ENCODE results near the gene FLII.

The FLII gene

GRCh38 chr17:18261659-18262058 lies 3.1 kb upstream of the FLII start:
- no peak for DNase-seq (ENCODE audit: low read depth)
- H3K4me3 ChIP-seq (ENCODE audit: low read depth, low read length) = peak overlapping the region; percentile 67
- TF ChIP-seq POLR2A (IDR thresholded peaks at IDR 0.05; ENCODE audit: extremely low read depth, insufficient read length) (no peak), CTCF (IDR thresholded peaks at IDR 0.05; ENCODE audit: low read depth, low read length) (no peak), MYC (IDR thresholded peaks at IDR 0.05; ENCODE audit: low read depth, low read length) (no peak)
- TF ChIP-seq, protein P1, sequence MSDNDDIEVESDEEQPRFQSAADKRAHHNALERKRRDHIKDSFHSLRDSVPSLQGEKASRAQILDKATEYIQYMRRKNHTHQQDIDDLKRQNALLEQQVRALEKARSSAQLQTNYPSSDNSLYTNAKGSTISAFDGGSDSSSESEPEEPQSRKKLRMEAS (IDR thresholded peaks at IDR 0.05; ENCODE audit: low read depth, low read length) = no peak

DNA sequence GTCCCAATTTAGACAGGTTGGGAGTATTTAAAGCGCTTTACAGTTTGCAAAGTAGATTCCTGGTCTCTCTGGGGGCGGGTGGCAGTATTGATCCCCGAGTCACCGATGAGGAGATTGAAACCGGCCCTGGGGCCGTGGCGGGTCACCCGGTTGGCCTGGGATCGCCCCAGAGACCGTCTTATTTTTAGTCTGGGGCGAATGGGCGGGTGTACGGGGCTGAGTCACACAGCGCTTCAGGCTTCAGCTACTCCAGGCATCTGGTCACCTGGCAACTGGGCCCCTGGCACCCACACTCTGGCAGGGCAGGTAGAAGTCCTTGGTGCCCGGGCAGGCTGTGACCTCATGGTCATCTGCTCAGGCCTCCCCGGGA lies 2.6 kb upstream of the FLII start:
- TF ChIP-seq POLR2A (IDR thresholded peaks at IDR 0.05; ENCODE audit: extremely low read depth, insufficient read length) (no peak), MYC (IDR thresholded peaks at IDR 0.05; ENCODE audit: low read depth, low read length) (no peak), CTCF (IDR thresholded peaks at IDR 0.05; ENCODE audit: low read depth, low read length) (no peak)
- TF ChIP-seq, protein P1 (IDR thresholded peaks at IDR 0.05; ENCODE audit: low read depth, low read length) = no peak
- peak; percentile 51 for DNase-seq (ENCODE audit: low read depth)
- peak overlapping the region; percentile 67 for H3K4me3 ChIP-seq (ENCODE audit: low read depth, low read length)

DNA sequence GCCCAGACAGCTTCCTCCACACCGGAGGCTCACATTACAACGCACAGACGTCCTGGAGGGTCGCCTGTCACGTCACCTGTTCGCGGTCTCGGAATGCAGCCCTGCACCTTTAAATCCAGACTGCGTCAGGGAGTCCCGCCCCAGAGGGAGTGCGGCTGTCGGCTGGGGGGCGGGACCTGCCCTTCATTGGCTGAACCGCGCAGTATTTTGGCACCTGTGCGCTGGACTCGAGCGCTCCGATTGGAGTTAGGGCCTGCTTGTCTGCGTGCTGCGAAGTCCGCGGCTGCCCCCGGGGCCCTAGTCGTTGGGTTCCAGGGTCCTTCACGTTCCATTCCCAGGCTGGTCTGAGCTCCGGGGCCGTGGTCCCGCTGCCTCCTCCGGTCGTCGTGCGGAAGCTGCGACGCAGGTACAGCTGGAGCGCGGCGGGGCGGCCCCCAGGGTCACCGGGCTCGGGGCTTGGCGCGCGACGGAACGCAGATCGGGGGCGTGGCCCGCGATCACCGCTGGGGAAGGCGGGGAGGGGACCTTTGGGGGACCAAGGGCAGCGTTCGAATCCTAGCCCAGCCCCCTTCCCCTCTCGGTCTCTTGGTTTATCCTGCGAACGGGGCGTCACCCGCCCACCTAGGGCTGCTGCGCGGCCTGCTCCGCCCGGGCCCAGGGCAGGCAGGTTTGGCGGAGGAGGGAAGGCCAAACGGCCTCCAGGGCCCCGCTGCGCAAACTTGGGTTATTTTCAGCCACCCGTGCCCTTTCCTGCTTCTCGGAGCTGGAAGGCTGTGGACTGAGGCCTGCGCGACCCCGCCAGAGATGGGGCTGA lies 2.0 kb upstream of the FLII start, which contains the start of gene MIEF2:
MIEF2 (plus strand) TSS at position 331 of the 814 bp plus-strand sequence. CDS start 2,059 bp downstream, outside the sequence.
- peak; percentile 95 for DNase-seq (ENCODE audit: low read depth)
- TF ChIP-seq POLR2A (IDR thresholded peaks at IDR 0.05; ENCODE audit: extremely low read depth, insufficient read length) (no peak), CTCF (IDR thresholded peaks at IDR 0.05; ENCODE audit: low read depth, low read length) (no peak), MYC (IDR thresholded peaks at IDR 0.05; ENCODE audit: low read depth, low read length) (no peak; the same call in 1 of the 2 replicates)
- TF ChIP-seq, protein P1 (IDR thresholded peaks at IDR 0.05; ENCODE audit: low read depth, low read length) = peak; percentile 37
- H3K4me3 ChIP-seq (ENCODE audit: low read depth, low read length) = peak within 1 kb of the TSS; percentile 67

DNA sequence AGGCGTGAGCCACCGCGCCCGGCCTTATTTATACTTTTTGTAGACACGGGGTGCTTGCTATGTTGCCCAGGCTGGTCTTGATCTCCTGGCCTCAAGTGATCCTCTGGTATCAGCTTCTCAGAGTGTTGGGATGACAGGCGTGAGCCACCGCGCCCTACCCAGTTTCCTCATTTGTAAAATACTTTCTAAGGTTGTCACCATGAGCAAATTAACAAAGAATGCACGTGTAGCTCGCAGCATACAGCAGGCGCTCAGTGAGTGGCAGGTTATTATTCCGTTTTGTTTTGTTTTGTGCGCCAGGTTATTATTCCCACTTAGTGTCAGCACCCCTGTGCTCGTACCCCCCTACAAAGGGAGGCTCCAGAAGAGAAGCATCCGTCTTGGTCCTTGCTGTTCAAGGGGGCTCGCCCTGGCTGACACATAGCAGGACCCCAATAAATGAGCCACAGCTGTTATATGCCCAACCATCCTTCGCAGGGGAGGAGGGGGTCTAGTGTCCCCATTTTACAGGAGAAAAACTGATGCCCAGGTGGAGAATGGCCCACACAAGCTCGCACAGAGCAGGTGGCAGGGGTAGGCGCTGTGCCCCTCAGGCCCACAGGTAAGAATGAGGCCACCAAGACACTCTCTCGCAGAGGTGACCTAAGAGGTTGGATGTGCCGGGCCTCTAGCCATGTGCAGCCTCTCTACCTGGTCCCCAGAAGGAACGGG lies 1.2 kb upstream of the FLII start:
- TF ChIP-seq, protein P1 (IDR thresholded peaks at IDR 0.05; ENCODE audit: low read depth, low read length) = no peak
- no peak for TF ChIP-seq MYC (IDR thresholded peaks at IDR 0.05; ENCODE audit: low read depth, low read length)
- DNase-seq (ENCODE audit: low read depth) = no peak
- H3K4me3 ChIP-seq (ENCODE audit: low read depth, low read length) = peak overlapping the region; percentile 67

GRCh38 chr17:18257982-18258355 lies 569 bp downstream of the FLII start:
- peak overlapping the region; percentile 67 for H3K4me3 ChIP-seq (ENCODE audit: low read depth, low read length)
- TF ChIP-seq MYC (IDR thresholded peaks at IDR 0.05; ENCODE audit: low read depth, low read length) = peak; percentile 7; the same call in 1 of the 2 replicates
- TF ChIP-seq POLR2A (IDR thresholded peaks at IDR 0.05; ENCODE audit: extremely low read depth, insufficient read length) = no peak
- DNase-seq (ENCODE audit: low read depth) = peak; percentile 82

GRCh38 chr17:18257268-18257981 lies 1.1 kb downstream of the FLII start:
- H3K4me3 ChIP-seq (ENCODE audit: low read depth, low read length) = peak overlapping the region; percentile 67
- no peak for DNase-seq (ENCODE audit: low read depth)
- TF ChIP-seq POLR2A (IDR thresholded peaks at IDR 0.05; ENCODE audit: extremely low read depth, insufficient read length) (no peak), CTCF (IDR thresholded peaks at IDR 0.05; ENCODE audit: low read depth, low read length) (no peak), MYC (IDR thresholded peaks at IDR 0.05; ENCODE audit: low read depth, low read length) (no peak)
- TF ChIP-seq, protein P1 (IDR thresholded peaks at IDR 0.05; ENCODE audit: low read depth, low read length) = no peak

Data from NB4 (cell line).